ENCODE results near the gene WDFY1. TPM values are rescaled to one million over a fixed set of nuclear protein-coding genes. Genes with fewer than 3 reads are reported as not detected.

Gene WDFY1
- total RNA-seq, 4 donors from 2014 or later: 33.1 to 61.8 (median 50.4) TPM

GRCh38 chr2:223890721-223891120, 54.4 kb downstream of the WDFY1 start:
- Histone ChIP-seq H3K36me3 (peaks cover 0 to 41% (median 9%) of the 10 kb centered on the region in 3 donors), H3K27me3 (no peaks in the 10 kb centered on the region), H3K9me3 (no peaks in the 10 kb centered on the region), H3K27ac (peak overlapping the region in 1 of 4 donors; percentile 10), H3K4me1 (peaks cover 0 to 9% (median 3%) of the 10 kb centered on the region in 4 donors), H3K4me3 (no peak overlapping the region)
- TF ChIP-seq EP300 (IDR thresholded peaks at IDR 0.05) (no peak), POLR2A (IDR thresholded peaks at IDR 0.05) (no peak)
- TF ChIP-seq, protein P1, sequence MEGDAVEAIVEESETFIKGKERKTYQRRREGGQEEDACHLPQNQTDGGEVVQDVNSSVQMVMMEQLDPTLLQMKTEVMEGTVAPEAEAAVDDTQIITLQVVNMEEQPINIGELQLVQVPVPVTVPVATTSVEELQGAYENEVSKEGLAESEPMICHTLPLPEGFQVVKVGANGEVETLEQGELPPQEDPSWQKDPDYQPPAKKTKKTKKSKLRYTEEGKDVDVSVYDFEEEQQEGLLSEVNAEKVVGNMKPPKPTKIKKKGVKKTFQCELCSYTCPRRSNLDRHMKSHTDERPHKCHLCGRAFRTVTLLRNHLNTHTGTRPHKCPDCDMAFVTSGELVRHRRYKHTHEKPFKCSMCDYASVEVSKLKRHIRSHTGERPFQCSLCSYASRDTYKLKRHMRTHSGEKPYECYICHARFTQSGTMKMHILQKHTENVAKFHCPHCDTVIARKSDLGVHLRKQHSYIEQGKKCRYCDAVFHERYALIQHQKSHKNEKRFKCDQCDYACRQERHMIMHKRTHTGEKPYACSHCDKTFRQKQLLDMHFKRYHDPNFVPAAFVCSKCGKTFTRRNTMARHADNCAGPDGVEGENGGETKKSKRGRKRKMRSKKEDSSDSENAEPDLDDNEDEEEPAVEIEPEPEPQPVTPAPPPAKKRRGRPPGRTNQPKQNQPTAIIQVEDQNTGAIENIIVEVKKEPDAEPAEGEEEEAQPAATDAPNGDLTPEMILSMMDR (IDR thresholded peaks at IDR 0.05): no peak
- 59 to 61% methylated on average over 4 of the region's 4 CpGs for WGBS, 2 donors
- no peak for DNase-seq (ENCODE audit: low spot score in 2 of 2)

- TF ChIP-seq, protein P1 (IDR thresholded peaks at IDR 0.05): no peak
- TF ChIP-seq EP300 (IDR thresholded peaks at IDR 0.05): no peak
- no peak for TF ChIP-seq POLR2A (IDR thresholded peaks at IDR 0.05)
- WGBS, 2 donors: 91 to 100% methylated on average over 3 of the region's 3 CpGs
Measured at GRCh38 chr2:223889229-223889628, 55.9 kb downstream of the WDFY1 start.

GRCh38 chr2:223888251-223888650, 56.9 kb downstream of the WDFY1 start:
- no peak for DNase-seq (ENCODE audit: low spot score in 2 of 2)
- Histone ChIP-seq H3K4me1 (peaks cover 0 to 9% (median 3%) of the 10 kb centered on the region in 4 donors), H3K4me3 (no peak overlapping the region), H3K27me3 (no peaks in the 10 kb centered on the region), H3K36me3 (peaks cover 2 to 41% (median 8%) of the 10 kb centered on the region in 3 donors), H3K9me3 (no peaks in the 10 kb centered on the region), H3K27ac (peak overlapping the region in 2 of 4 donors; percentile 20 to 47)
- WGBS, 2 donors: 50 to 52% methylated on average over 2 of the region's 2 CpGs
- TF ChIP-seq POLR2A (IDR thresholded peaks at IDR 0.05) (no peak), EP300 (IDR thresholded peaks at IDR 0.05) (no peak)
- TF ChIP-seq, protein P1 (IDR thresholded peaks at IDR 0.05): no peak

More at GRCh38 chr2:223889229-223889628, 55.9 kb downstream of the WDFY1 start:
- DNase-seq (ENCODE audit: low spot score in 2 of 2): no peak
- H3K4me1 ChIP-seq: peaks cover 0 to 9% (median 3%) of the 10 kb centered on the region in 4 donors
- H3K27ac ChIP-seq: peak overlapping the region in 2 of 4 donors; percentile 20 to 47
- peaks cover 2 to 41% (median 9%) of the 10 kb centered on the region in 3 donors for H3K36me3 ChIP-seq
- no peaks in the 10 kb centered on the region for H3K9me3 ChIP-seq
- H3K4me3 ChIP-seq: no peak overlapping the region
- no peaks in the 10 kb centered on the region for H3K27me3 ChIP-seq

DNA sequence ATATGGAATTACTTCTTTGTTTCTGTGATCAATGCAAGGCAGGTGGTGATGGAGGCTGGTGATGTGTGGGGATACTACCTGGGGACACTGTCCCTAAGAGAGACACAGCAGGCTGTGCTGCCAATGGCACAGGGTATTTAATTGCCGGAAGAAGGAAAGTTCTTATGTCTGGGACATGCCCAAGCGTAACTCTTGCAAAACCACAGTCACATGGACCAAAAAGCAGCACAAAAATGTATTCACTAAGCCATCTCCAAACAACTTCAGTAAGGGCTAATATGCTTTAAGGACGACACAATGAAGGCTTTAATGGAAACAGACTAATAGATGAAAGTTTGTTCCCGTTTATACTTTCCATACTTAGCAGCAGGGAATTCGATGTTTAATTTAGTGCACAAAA, 58.0 kb downstream of the WDFY1 start:
- Histone ChIP-seq H3K4me1 (peaks cover 0 to 9% (median 3%) of the 10 kb centered on the region in 4 donors), H3K36me3 (peaks cover 0 to 42% (median 2%) of the 10 kb centered on the region in 3 donors), H3K4me3 (no peak overlapping the region), H3K27ac (peak overlapping the region in 2 of 4 donors; percentile 19 to 20), H3K9me3 (no peaks in the 10 kb centered on the region), H3K27me3 (no peaks in the 10 kb centered on the region)
- no peak for DNase-seq (ENCODE audit: low spot score in 2 of 2)
- 47 to 51% methylated on average over 5 of the region's 5 CpGs for WGBS, 2 donors
- TF ChIP-seq EP300 (IDR thresholded peaks at IDR 0.05) (no peak), POLR2A (IDR thresholded peaks at IDR 0.05) (no peak)
- TF ChIP-seq, protein P1 (IDR thresholded peaks at IDR 0.05): no peak

- 0% methylated on average over 2 of the region's 2 CpGs for WGBS, 2 donors
- no peak for DNase-seq (ENCODE audit: low spot score in 2 of 2)
- Histone ChIP-seq H3K27ac (peak overlapping the region in 2 of 4 donors; percentile 19 to 20), H3K36me3 (peaks cover 0 to 46% (median 2%) of the 10 kb centered on the region in 3 donors), H3K9me3 (no peaks in the 10 kb centered on the region), H3K4me1 (peaks cover 0 to 9% (median 3%) of the 10 kb centered on the region in 4 donors), H3K27me3 (no peaks in the 10 kb centered on the region), H3K4me3 (no peak overlapping the region)
- TF ChIP-seq POLR2A (IDR thresholded peaks at IDR 0.05): no peak
- TF ChIP-seq, protein P1 (IDR thresholded peaks at IDR 0.05): no peak
- no peak for TF ChIP-seq EP300 (IDR thresholded peaks at IDR 0.05)
Measured at GRCh38 chr2:223886726-223887125, 58.4 kb downstream of the WDFY1 start.
